MCF 10A (cell line): ENCODE data around the gene ARL15. TPM values are rescaled to one million over a fixed set of nuclear protein-coding genes. Genes with fewer than 3 reads are reported as not detected.

Experiments used
- BruUV-seq: library from RNA; stranded (reverse); fragments of 400-500 nt; replicated peaks from 2 replicates; lab custom pipeline; 2021; lab: Mats Ljungman, UMichigan
- CTCF ChIA-PET: fragments of 300-600 bp; sonication (Branson Sonifier 250); formaldehyde crosslinking; extraction: SDS; loops from one replicate; lab custom pipeline; 2021; ENCODE audit warnings: antibody characterized with exemption, inconsistent platforms; lab: Yijun Ruan, JAX
- POLR2A ChIA-PET: fragments of 300-600, 350-650 bp; sonication (Branson Sonifier 250); formaldehyde crosslinking; extraction: SDS; loops from one replicate; lab custom pipeline; 2020; ENCODE audit warnings: antibody characterized with exemption, inconsistent platforms; lab: Yijun Ruan, JAX
- DNase-seq: peaks from one replicate; pipeline ENCODE4 v3.0.0-alpha.2; 2018; ENCODE audit not compliant: unreplicated experiment
- H3K27ac Mint-ChIP-seq: one replicate; pipeline ENCODE4 v1.8.0; 2022; ENCODE audit warnings: mild to moderate bottlenecking, low read depth, mixed read lengths; ENCODE audit not compliant: unreplicated experiment
- H3K27me3 Mint-ChIP-seq: one replicate; pipeline ENCODE4 v1.8.0; 2022; ENCODE audit warnings: mixed read lengths; ENCODE audit not compliant: insufficient read depth, unreplicated experiment
- H3K36me3 Mint-ChIP-seq: one replicate; pipeline ENCODE4 v1.8.0; 2022; ENCODE audit warnings: mild to moderate bottlenecking, moderate library complexity, mixed read lengths; ENCODE audit not compliant: insufficient read depth, unreplicated experiment
- H3K4me1 Mint-ChIP-seq: one replicate; pipeline ENCODE4 v1.8.0; 2022; ENCODE audit warnings: mixed read lengths; ENCODE audit not compliant: insufficient read depth, unreplicated experiment
- H3K4me3 Mint-ChIP-seq: one replicate; pipeline ENCODE4 v1.8.0; 2022; ENCODE audit warnings: mild to moderate bottlenecking, moderate library complexity, mixed read lengths; ENCODE audit not compliant: unreplicated experiment
- H3K9me3 Mint-ChIP-seq: one replicate; pipeline ENCODE4 v1.8.0; 2022; ENCODE audit warnings: mixed read lengths; ENCODE audit not compliant: unreplicated experiment
- intact Hi-C: fragments of 100-400 bp; cut with micrococcal nuclease; formaldehyde crosslinking; loops from 2 replicates; pipeline ENCODE4 v1.14.1; 2022
- total RNA-seq: library from RNA; stranded (reverse); gene quantifications from 2 replicates; pipeline ENCODE4 v1.2.3, GENCODE V29; 2022
- TF ChIP-seq, protein P1 (sequence below): fragments of 200-600 bp; IDR thresholded peaks from one replicate; pipeline ENCODE4 v1.8.0; 2022; ENCODE audit warnings: antibody characterized with exemption, mild to moderate bottlenecking; ENCODE audit not compliant: unreplicated experiment

Gene ARL15
- total RNA-seq, 1 experiment from 2014 or later = 11.3 TPM

DNA sequence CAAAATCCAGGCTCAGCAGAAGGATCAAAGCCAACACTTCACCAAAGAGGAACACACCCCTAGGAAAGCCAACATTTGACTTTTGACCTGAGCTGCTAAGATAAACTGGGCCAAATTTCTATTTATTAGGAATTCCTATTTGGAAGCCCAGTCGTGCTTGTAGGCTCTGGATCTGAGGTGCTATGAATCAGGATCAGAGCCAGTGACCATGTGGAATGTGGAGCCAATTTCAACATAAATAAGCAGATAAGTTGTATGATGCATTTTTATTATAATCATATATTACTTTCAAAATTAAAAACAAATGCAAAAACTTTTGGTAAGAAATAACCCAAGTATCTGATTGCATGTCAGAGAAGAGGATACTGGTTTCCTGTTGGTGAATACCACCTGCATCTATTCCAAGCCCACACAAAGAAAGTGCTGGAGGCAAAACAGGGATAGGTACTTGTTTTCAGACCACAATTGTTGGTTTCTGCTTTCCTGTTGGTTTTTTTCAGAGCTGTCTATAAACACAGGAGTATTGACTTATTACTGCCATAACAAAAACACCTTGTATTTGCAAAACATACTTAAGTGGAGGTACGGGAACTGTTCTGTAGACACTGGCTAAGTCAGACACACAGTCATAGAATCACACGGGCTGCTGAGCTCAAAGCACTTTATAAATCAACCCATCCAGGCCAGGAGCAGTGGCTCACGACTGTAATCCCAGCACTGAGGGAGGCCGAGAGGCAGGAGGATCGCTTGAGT lies 52.8 kb downstream of the ARL15 start:
- Mint-ChIP-seq H3K27me3 (no peaks in the 10 kb centered on the region), H3K36me3 (no peaks in the 10 kb centered on the region), H3K4me3 (no peak overlapping the region), H3K4me1 (no peaks in the 10 kb centered on the region), H3K9me3 (no peaks in the 10 kb centered on the region), H3K27ac (no peak overlapping the region)
- BruUV-seq = no TSS peak
- TF ChIP-seq, protein P1, sequence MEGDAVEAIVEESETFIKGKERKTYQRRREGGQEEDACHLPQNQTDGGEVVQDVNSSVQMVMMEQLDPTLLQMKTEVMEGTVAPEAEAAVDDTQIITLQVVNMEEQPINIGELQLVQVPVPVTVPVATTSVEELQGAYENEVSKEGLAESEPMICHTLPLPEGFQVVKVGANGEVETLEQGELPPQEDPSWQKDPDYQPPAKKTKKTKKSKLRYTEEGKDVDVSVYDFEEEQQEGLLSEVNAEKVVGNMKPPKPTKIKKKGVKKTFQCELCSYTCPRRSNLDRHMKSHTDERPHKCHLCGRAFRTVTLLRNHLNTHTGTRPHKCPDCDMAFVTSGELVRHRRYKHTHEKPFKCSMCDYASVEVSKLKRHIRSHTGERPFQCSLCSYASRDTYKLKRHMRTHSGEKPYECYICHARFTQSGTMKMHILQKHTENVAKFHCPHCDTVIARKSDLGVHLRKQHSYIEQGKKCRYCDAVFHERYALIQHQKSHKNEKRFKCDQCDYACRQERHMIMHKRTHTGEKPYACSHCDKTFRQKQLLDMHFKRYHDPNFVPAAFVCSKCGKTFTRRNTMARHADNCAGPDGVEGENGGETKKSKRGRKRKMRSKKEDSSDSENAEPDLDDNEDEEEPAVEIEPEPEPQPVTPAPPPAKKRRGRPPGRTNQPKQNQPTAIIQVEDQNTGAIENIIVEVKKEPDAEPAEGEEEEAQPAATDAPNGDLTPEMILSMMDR = no peak
- intact Hi-C loops = no loop called here
- no peak for DNase-seq
- CTCF ChIA-PET = interaction anchor here (0.6 to 2.3 kb wide), 10 partner anchors 11 to 727 kb away, joined by 3 to 9 read pairs (median 5); no protein-coding TSS in a partner anchor
- POLR2A ChIA-PET = interaction anchor here (1.0 to 1.6 kb wide), 2 partner anchors 53 to 73 kb away, joined by 3 to 4 read pairs; partner anchors contain the start of gene ARL15

DNA sequence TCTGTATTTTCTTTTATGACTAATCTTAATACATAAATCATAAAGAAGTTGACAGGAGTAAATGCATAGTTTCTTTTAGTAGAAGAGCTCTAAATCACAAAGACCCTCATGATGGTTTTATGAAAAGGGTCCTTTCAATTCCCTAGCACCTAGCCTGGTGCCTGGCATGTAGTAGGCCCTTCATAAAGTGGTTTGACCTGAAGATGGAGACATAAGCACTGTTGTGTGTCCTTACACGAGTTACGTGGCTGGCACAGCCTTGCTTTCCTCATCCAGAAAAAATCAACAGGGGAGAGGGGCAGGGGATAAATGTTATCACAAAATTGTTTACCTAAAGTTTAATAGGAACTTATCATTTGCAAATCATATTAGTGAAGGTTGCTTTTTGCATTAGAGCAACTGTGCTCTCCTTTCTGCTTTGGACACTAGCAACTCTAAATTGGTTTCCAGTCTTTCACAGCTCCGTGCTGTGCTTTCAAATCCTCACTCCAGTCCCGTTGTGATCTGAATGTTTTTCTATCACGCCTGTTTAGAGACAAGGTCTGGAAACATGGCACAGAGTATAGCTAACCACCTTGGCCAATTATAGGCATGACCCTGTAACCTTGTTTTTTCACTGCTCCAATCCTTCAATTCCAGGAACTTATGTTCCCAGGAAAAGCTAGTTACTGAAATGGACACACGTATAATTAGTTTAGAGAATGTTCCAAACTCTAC lies 55.7 kb downstream of the ARL15 start:
- no TSS peak for BruUV-seq
- Mint-ChIP-seq H3K27me3 (no peaks in the 10 kb centered on the region), H3K27ac (no peak overlapping the region), H3K4me3 (no peak overlapping the region), H3K36me3 (no peaks in the 10 kb centered on the region), H3K4me1 (no peaks in the 10 kb centered on the region), H3K9me3 (no peaks in the 10 kb centered on the region)
- TF ChIP-seq, protein P1 = no peak
- CTCF ChIA-PET = interaction anchor here (0.6 to 3.3 kb wide), 16 partner anchors 11 to 640 kb away, joined by 3 to 28 read pairs (median 4); no protein-coding TSS in a partner anchor
- intact Hi-C loops = no loop called here
- POLR2A ChIA-PET = interaction anchor here (1.7 kb wide), 1 partner anchor 56 kb away, joined by 6 read pairs; the partner anchor contains the start of gene ARL15
- DNase-seq = peak; percentile 14

DNA sequence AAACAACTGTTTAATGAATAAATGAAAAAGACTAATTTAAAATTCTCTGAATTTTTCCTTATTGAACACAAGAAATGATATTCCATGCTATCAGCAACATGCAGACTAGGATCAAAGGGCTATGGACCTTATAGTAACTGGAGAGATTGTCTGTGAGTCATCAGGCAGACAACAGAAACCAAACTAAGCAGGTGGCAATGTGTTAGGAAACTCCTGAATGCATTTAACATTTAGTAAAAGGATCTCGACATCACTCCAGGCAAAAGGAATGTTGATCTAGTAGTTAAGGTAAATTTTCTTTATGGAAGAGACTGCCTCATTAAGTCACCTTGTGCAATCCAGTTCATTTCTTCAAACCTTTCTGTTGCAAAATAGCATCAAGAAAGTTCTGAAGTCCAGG lies 58.4 kb downstream of the ARL15 start:
- intact Hi-C loops = no loop called here
- CTCF ChIA-PET = interaction anchor here (2.6 to 3.3 kb wide), 2 partner anchors 18 to 237 kb away, joined by 8 to 28 read pairs; no protein-coding TSS in a partner anchor
- Mint-ChIP-seq H3K27me3 (no peaks in the 10 kb centered on the region), H3K4me1 (no peaks in the 10 kb centered on the region), H3K36me3 (no peaks in the 10 kb centered on the region), H3K4me3 (no peak overlapping the region), H3K9me3 (no peaks in the 10 kb centered on the region), H3K27ac (no peak overlapping the region)
- POLR2A ChIA-PET = no interaction called here
- BruUV-seq = no TSS peak
- DNase-seq = peak; percentile 61
- TF ChIP-seq, protein P1 = no peak
